Left ventricle myocardium superior (tissue), 1 donor: ENCODE measurements around the gene ACOX3. TPM values are rescaled to one million over a fixed set of nuclear protein-coding genes. Genes with fewer than 3 reads are reported as not detected.
A peak's percentile ranks its signal among the peaks of the same experiment; 100 is the strongest.

Experiments
- ATAC-seq: fragments of 200-7000 bp; cut with Tn5 transposase; one replicate; pipeline ENCODE4 v1.9.1; 2020; ENCODE audit warnings: mild to moderate bottlenecking, moderate library complexity
- DNase-seq: peaks from one replicate; pipeline ENCODE4 v3.0.0-alpha.2; 2020
- intact Hi-C: fragments of 100-400 bp; cut with micrococcal nuclease; formaldehyde crosslinking; loops from one replicate; pipeline ENCODE4 v1.11.0; 2022
- total RNA-seq: library from RNA; stranded (reverse); fragmentation: NEBNext Ultra II Directional; extraction: Animal tissue kit (Norgen Biotek cat#: 25700); gene quantifications from one replicate; pipeline ENCODE4 v1.2.1, GENCODE V29; 2021
- donor health status: DM: no; HTN: yes; CAD: no; lungs with severe emphysema.

Gene ACOX3
- total RNA-seq, 1 donor from 2014 or later: 25.8 TPM

DNA sequence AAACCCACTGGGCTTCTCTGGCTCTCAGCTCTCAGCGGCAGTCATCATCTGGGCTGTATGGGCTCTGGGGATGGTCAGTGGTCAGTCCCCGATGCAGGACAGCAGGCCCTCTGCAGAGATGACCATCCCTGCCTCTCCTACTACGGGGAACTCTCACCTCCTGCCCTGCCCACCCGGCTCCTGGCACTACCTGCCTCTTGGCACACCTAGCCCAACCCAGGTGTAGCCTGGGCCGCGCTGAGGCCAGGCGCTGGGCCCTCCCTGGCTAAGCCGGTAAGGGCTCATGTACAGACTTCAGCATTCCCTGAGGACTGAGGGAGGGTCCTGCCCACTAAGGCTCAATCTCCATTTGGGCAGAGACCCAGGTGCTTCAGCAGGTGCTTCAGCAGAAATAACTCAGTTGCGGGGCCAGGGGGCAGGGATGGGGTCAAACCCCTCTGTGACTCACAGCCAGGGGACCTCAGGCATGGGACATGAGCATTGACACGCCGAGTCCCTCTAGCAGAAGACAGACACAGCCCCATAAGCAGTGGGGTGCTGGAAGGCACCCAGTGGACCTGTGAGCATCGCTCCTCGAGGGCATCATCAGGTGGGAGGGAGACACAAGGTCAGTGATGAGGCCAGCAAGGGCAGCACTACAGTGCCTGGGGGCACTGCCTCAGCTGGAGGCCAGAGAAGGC lies 71.0 kb downstream of the ACOX3 start:
- no peak for ATAC-seq
- intact Hi-C loops: no loop called here
- DNase-seq: peak; percentile 20

DNA sequence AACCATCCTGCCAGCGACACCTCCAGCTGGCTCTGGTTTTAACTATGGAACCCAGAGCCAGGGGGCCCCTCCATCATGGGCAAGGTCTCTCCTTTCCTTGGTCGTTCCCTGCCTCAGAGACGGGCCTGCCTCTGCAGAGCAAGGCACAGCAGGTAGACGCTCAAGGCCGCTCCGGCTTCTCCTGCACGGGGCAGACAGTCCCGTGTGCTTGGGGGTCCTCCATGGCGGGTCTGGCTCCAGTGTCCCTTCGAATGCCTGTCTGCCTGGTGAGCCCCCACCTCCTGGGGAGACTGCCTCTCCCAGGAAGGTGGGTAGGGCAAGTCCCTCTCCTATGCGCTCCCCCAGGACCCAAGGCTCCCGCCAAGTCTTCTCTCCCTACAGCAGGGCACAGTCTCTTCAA lies 71.5 kb downstream of the ACOX3 start:
- intact Hi-C loops: no loop called here
- peak; percentile 15 for DNase-seq
- no peak for ATAC-seq

DNA sequence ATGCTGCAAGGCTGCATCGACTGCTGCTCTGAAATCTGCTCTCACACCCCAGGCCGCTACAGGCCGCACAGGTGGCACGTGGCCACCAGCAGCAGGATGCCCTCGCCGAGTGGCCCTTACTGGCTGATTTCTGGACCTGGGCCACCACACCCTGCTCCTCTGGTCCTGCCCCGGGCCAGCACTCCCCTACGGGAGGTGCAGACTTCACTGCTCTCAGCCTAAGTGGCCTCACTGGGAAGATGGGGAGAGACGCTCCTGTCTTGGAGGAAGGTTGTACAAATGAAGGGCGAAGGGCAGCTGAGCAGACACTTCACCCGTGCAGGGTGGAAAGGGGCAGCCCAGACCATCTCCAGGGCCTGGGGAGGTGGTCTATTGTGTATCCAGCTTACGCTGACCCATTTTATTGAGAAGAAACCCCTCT lies 72.5 kb downstream of the ACOX3 start:
- intact Hi-C loops: no loop called here
- ATAC-seq (no peak), DNase-seq (peak; percentile 30)

DNA sequence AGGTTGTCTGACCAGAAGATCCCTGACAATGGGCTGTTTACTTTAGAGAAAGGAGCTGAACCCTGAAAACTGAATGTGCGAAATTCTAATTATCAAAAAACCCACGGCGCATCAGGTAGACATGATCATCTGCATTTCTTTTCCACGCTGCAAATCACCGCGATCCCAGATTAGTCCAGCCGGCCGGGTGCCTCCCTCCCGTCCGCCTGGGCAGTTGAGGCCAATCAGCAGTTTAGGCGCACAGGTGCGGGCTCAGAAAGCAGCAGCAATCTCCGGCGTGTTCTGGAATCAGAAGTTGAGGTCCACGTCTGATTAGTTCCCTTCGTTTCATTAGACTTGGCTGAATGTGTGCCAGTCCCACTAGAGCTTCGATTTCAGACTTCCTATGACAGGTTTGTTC lies 73.9 kb downstream of the ACOX3 start:
- ATAC-seq: no peak
- no peak for DNase-seq
- intact Hi-C loops: no loop called here

DNA sequence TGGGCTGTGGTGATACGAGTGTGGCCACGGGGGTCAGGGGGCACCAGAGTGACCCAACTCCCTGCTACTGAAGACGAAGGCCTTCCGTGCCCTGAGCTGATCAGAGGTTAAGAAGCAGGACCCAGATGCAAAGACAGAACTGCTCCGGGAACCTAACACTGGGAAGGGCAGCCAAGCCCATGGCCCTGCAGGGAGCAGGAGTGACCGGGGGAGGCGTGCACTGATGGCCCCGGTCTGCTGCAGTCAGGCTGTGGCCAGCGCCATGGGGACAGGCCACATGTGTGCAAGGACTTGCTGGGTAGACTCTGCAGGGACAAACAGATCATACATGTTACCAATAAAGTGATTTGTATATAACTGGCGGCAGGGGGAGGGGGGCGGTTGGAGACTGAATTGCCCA lies 74.6 kb downstream of the ACOX3 start:
- ATAC-seq: no peak
- intact Hi-C loops: no loop called here
- peak; percentile 16 for DNase-seq

DNA sequence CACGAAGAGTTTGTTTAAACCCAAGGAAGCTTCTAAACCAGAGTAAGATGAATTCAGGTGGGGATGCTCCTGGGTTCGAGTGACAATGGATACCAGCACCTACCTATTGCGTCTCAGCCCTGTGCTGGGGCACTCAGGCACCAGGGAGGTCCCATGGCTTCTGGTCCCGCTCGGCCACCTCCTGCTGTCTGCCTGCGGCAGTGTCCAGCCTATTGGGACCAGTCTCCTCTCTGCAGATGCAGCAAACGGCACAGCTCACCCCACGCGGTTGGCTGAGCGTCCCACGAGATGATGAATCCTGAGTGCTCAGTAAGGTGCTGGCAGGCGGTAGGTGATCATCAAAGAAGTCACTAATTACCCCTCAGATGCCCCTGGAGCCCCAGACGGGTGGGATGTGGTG lies 75.2 kb downstream of the ACOX3 start:
- ATAC-seq (no peak), DNase-seq (peak; percentile 22)
- intact Hi-C loops: no loop called here

DNA sequence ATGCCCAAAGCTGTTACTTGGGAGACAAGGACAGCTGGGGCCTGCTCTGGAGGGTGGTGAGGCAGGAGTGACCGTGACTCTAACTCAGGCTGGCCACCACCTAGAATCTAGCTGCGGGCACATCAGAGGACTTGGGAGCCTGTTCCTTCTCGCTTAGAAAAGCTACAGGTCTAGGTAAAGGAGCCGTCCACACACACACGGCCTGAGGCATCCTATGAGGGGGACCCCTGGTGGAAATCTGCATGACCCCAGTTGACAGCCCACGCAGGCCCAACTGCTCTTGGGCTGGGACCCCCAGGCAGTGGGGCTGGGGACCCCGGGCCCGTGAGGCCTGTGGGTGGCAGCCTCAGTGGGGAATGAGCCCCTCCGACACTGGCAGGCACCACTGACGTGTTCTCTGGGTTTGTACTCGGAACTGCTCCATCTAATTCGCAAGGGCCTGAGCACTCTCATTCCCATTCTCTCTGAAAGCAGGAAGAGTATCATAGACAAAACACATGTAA lies 75.6 kb downstream of the ACOX3 start:
- intact Hi-C loops: no loop called here
- DNase-seq: peak; percentile 14
- ATAC-seq: peak; percentile 10

DNA sequence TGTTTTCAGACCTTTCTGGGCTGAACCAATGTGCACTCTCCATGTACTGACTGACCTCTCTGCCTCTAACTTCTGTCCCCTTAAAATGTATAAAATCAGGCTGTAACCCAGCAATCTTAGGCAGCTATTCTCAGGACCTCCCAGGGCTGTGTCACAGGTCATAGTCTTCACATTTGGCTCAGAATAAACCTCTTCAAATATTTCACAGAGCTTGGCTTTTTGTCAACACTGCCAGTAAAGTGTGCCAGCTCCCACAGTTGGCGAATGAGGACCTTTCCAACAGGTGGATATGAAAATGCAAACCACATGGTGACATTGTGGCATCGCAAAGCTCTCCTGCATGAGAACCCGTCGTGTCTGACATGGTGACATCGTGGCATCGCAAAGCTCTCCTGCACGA lies 76.4 kb downstream of the ACOX3 start:
- ATAC-seq (peak; percentile 63), DNase-seq (peak; percentile 20)

DNA sequence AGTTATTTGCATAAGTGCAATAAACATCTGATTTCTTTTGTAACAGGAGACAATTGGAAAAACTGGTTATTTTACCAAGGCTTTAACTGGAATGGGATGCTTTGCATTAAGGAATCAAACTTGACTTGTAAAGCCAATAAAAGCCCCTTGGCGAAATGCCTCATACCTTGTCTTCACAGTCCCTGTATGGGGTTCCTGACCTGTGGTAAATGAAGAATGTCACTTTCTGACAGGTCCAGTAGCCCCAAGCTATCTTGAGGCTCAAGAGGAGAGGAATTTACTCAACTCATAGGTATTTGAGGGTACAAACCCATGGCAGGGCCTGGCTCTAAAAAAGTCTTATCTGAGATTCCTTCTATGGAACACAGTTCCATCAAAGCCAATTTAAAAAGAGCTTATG lies 78.0 kb downstream of the ACOX3 start:
- intact Hi-C loops: no loop called here
- no peak for ATAC-seq
- no peak for DNase-seq

More for the DNA sequence above, 76.4 kb downstream of the ACOX3 start:
- intact Hi-C loops: no loop called here

DNA sequence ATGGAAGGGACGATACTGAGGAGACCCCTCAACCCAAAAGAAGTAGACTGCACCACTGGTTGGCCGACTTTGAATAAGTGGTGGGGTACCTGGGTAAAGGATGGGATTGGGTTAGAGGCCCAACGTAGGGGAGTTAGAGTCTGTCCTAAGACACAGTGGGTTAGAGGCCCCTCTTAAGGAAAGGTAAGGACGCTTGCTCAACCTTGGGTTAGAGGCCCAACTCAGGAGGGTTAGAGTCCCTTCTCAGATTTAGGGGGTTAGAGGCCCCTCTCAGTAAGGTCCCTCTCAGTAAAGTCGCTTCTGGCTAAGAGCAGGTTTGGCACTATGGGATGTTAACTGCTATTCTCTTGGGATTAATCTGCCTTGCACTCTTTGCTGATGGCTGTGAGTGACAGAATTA lies 81.3 kb downstream of the ACOX3 start:
- no peak for DNase-seq
- ATAC-seq: no peak

DNA sequence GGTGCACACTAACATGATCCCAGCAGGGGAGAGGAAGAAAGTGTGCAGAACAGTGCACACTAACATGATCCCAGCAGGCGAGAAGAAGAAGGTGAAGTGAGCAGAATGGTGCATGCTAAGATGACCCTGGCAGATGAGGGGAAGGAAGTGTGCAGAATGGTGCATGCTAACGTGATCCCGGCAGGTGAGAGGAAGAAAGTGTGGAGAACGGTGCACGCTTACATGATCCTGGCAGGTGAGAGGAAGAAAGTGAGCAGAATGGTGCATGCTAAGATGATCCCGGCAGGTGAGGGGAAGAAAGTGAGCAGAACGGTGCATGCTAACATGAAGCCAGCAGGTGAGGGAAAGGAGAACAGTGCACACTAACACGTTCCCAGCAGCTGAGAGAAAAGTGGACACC lies 83.7 kb downstream of the ACOX3 start:
- no peak for ATAC-seq
- DNase-seq: no peak
- intact Hi-C loops: no loop called here

More for the DNA sequence above, 81.3 kb downstream of the ACOX3 start:
- intact Hi-C loops: no loop called here

DNA sequence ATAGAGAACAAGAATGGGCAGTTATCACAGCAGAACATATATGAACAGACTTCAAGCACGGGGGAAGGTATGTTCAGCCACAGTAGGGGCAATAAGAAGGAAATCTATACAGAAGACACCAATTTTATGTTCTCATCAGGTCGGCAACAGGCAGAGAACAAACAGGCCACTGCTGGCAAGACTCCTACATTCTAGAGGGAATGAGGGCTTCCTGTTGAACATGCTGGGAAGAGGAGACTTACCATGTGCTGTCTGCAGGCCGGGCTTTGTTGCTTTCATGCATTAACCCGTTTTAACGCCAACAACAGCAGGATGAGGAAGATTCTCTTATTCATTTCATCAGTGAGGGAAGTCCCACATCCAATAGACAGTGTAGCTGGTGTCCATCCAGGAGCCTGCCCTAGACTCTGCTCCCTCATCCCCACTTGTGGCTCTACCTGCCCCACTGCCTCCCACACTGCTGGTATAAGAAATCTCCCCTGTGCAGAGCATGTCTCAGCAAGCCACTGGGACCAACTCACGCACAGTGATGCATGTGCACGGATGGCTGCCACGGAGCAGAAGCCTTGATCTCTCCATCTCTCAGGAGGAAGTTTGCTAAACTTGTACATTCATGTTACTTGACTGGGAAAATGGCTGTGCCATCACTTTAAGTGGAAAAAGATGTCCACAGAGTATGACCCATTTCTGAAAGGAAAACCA lies 84.5 kb downstream of the ACOX3 start:
- intact Hi-C loops: no loop called here
- DNase-seq (no peak), ATAC-seq (peak; percentile 47)

DNA sequence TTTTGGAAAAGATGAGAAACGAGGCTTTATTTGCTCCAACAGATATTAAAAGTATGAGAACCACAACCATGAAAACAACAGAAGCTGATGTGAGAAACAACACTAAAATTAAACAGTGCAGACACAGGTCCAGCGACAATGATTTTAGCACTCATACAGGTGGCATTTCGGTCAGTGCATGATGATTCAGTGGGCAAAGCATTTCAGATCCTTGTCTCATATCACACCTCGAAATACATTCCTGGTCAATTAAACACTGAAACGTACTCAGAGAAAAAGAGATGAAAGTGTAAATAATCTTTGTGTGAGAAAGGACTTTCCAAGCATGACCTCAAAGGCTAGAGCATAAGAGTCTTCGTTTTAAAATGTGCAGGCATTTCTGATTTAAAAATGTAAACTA lies 85.2 kb downstream of the ACOX3 start:
- intact Hi-C loops: no loop called here
- no peak for ATAC-seq
- no peak for DNase-seq

DNA sequence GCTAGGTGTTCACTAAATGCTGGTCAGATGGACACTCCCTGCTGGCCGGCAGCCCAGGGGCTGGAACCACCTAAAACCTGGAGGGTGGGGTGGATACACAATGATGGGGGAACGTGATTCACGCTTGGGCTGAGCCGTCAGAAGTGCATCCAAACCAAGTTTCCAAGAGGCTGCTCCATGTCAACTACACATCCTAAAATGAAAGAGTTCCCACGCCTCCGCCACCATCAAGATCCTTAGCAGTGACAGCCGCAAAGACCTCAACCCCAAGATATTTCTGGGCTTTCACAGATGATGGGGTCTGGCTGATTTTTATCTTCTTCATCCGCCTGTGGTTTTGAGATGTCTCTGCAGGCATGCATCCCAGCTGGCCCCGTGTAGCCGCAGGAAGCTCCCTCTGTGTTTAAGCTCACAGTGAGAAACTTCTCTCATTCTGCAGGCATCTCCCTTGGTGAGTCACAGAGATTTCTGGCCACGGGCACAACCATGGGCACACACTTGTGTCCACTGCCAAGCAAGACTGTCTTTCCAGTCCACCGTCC lies 86.5 kb downstream of the ACOX3 start:
- DNase-seq (no peak), ATAC-seq (no peak)
- intact Hi-C loops: no loop called here

DNA sequence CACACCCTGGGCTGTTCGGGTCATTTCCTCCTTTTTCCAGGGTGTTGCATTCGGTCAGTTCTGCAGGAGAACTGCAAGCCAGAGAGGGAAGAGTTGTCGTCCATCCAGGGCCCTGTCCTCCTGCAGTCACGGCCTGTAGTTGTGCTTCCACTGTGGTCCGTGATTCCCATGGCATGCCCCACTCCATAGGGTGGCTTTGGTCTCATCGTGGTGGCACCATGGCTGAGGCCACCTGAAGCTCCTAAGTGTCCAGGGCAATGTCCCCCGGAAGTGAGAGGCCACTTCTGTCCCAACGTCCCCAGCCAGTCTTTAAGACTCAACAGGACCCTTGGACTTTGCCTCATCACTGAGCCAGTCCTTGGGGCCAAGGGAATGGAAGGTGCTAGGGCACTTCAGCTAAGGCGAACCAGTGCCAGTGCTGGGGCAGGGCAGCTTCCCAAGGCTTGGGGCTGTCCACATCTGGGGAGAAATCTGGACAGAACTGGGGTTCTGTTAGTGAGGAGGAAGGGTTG lies 87.3 kb downstream of the ACOX3 start:
- intact Hi-C loops: no loop called here
- ATAC-seq: no peak
- DNase-seq: no peak

DNA sequence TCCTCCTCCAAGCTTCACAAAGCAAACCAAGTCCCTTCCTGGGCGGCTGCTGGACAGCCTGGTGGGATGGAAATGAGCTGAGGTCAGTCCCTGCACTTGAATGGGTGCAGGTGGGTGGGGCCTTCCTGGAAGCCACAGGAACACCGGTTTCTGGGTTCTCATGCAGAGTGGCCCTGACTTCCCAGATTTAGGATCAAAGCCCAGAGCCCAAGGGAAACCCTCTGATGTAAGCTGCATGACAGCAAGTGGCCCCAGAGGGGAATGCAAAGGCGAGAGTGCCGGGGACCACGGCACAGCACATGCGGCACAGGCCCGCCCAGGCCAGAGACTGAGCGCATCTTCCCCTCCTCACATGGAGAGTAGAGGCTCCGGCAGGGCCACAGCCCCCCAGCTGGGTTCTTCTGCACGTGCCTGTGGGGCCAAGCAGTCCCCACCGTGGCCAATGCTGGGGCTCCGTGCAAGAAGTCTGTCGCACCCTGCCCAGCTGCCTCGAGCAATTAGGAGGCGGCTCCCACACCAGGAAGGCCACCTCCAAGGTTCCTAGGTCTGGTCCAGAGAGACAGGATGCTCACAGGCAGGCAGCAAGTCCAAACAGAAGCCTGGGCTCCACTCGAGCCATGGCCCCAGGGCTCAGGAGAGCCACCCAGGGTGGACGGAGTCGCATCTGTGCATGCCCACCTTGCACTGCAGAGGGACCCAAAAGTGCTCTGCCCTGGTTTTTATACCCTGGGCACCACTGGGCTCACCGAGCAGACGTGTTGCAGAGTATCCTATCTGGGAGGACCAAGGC lies 88.0 kb downstream of the ACOX3 start:
- DNase-seq (no peak), ATAC-seq (peak; percentile 36)

DNA sequence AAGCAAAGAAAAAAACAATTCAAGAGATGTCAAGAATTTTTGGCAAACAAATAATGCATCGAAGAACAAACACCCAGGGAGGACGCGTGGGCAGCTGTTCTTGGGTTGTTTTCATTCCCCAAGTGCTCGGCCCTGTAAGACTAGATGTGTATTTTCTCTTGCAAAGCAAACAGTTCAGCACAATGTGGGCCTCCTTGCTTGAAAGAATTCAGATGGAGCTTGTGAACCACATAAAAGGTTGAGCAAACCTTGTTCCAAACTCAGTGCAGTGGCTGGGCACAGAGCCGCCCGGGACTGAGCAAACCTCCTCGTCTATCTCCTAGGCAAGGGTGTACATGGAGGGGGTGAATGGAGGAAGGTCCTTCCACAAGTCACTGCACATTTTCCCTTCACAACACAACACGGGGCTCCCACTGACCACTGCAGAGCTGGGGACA lies 88.6 kb downstream of the ACOX3 start:
- peak; percentile 51 for ATAC-seq
- intact Hi-C loops: no loop called here
- DNase-seq: no peak

More for the DNA sequence above, 88.0 kb downstream of the ACOX3 start:
- intact Hi-C loops: no loop called here

DNA sequence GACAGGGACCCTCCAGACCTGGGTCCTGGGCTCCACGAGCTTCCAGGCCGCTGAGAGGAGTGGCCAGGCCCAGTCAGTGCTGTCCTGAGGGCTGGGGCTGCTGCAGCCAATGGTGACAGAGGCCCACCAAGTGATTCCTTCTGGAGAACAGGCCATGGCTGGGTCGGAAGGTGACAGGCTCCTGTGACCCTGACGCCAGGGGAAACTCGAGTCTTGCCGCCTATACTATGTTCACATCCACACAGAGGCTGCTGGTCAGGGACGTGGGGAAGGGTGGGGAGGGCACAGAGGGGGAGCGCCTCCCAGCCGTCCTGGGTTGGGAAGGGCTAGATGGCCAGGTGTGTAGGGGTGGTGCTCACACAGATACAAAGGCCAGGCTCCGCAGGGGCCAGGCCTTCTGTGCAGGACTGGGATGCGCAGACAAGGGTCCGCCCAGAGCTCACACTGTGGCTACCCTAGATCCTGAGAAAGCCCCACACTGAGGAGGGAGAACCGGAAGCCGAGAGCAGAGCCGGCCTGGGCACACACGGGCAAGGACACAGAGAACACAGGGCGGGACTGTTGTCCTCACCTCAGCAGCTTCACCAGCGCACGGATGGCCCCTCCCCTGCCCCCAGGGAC lies 89.6 kb downstream of the ACOX3 start:
- intact Hi-C loops: no loop called here
- no peak for DNase-seq
- ATAC-seq: no peak

DNA sequence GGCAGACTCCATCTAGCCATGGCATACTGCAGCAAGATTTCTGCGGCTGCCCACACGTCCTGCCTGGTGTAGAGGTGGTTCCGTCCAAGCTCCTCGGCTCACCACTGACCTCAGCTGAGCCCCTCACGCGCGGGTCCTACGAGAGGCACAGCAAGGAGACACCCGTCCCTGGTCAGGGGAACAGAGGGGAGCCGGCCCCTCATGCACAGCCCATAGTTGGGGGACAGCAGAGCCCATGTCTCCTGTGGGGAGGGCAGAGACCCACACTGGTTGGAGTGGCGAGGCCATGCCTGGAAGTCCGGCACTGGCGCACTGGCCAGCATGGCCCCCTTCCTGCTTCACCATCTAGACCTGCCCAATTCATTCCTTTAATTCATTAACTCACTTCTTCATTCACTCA lies 90.2 kb downstream of the ACOX3 start:
- intact Hi-C loops: no loop called here
- no peak for DNase-seq

More for the DNA sequence above, 90.2 kb downstream of the ACOX3 start:
- ATAC-seq: no peak
